ENCODE measurements around the gene ARMCX4.
"Not testable (repeated sequence)": the region's sequence is repeated elsewhere in the genome, so short reads cannot be mapped to it uniquely, and the experiment has no call there.

Gene ARMCX4

DNA sequence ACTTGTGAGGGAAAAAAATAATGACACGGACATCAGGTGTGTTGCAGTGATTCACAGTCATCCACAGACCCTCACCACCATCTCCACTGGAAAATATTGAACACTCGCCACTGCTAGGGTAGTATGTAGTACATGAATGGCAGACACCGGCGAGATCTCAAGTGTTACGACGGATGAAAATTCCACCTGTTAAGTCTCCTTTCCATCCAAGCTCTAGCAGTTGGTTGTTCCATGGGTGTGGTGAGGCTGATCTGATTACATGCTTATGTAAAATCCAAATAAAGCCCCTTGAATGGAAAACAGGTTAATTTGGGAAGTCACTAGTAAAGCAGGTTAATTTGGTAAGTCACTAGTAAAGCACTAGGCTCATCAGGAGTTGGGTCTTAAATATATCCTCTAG lies 1.1 kb upstream of the ARMCX4 start:
- H3K4me3 ChIP-seq (replicated peaks; ENCODE audit: low read depth, low read length): no peak overlapping the region
- H3K27me3 ChIP-seq (replicated peaks; ENCODE audit: control insufficient read depth, insufficient read depth, low read length): no peaks in the 10 kb centered on the region
- DNase-seq (ENCODE audit: extremely low read depth, insufficient read length): no peak
- H3K36me3 ChIP-seq (ENCODE audit: control insufficient read depth, insufficient read depth, low read length): no peaks in the 10 kb centered on the region
- TF ChIP-seq, protein P1, sequence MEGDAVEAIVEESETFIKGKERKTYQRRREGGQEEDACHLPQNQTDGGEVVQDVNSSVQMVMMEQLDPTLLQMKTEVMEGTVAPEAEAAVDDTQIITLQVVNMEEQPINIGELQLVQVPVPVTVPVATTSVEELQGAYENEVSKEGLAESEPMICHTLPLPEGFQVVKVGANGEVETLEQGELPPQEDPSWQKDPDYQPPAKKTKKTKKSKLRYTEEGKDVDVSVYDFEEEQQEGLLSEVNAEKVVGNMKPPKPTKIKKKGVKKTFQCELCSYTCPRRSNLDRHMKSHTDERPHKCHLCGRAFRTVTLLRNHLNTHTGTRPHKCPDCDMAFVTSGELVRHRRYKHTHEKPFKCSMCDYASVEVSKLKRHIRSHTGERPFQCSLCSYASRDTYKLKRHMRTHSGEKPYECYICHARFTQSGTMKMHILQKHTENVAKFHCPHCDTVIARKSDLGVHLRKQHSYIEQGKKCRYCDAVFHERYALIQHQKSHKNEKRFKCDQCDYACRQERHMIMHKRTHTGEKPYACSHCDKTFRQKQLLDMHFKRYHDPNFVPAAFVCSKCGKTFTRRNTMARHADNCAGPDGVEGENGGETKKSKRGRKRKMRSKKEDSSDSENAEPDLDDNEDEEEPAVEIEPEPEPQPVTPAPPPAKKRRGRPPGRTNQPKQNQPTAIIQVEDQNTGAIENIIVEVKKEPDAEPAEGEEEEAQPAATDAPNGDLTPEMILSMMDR (IDR thresholded peaks at IDR 0.05; ENCODE audit: insufficient read depth, low read length, poor library complexity, severe bottlenecking): no peak

DNA sequence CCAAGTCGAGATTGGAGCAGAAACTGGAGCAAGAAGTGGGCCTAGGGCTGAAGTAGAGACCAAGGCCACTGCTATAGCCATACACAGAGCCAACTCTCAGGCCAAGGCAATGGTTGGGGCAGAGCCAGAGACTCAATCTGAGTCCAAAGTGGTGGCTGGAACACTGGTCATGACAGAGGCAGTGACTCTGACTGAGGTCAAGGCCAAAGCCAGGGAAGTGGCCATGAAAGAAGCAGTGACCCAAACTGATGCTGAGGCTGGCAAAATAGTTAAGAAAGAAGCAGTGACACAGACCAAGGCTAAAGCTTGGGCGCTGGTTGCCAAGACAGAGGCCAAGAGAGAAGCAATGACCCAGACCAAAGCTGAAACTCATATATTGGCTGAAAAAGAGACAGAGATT lies 3.5 kb downstream of the ARMCX4 start:
- no peaks in the 10 kb centered on the region for H3K27me3 ChIP-seq (replicated peaks; ENCODE audit: control insufficient read depth, insufficient read depth, low read length)
- TF ChIP-seq, protein P1 (IDR thresholded peaks at IDR 0.05; ENCODE audit: insufficient read depth, low read length, poor library complexity, severe bottlenecking): no peak
- H3K36me3 ChIP-seq (ENCODE audit: control insufficient read depth, insufficient read depth, low read length): no peaks in the 10 kb centered on the region
- H3K4me3 ChIP-seq (replicated peaks; ENCODE audit: low read depth, low read length): no peak overlapping the region
- no peak for DNase-seq (ENCODE audit: extremely low read depth, insufficient read length)

DNA sequence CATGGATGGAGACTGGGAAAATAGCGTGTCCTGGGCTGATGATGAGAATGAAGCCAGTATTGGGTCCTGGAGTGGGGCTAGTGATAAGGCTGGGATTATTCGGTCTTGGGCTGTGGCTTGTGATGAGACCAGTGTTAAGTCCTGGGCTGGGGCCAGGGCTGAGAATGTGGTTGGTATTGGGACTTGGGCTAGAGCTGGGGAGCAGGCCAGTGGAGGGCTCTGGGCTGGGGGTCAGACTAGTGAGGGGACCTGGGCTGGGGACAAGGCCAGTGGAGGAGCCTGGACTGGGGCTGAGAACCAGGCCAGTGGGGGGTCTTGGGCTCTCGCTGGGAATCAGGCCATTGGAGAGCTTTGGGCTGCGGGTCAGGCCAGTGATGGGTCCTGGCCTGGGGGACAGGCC lies 6.7 kb downstream of the ARMCX4 start:
- TF ChIP-seq, protein P1 (IDR thresholded peaks at IDR 0.05; ENCODE audit: insufficient read depth, low read length, poor library complexity, severe bottlenecking): no peak
- H3K27me3 ChIP-seq (replicated peaks; ENCODE audit: control insufficient read depth, insufficient read depth, low read length): no peaks in the 10 kb centered on the region
- no peak overlapping the region for H3K4me3 ChIP-seq (replicated peaks; ENCODE audit: low read depth, low read length)
- DNase-seq (ENCODE audit: extremely low read depth, insufficient read length): no peak
- H3K36me3 ChIP-seq (ENCODE audit: control insufficient read depth, insufficient read depth, low read length): no peaks in the 10 kb centered on the region

DNA sequence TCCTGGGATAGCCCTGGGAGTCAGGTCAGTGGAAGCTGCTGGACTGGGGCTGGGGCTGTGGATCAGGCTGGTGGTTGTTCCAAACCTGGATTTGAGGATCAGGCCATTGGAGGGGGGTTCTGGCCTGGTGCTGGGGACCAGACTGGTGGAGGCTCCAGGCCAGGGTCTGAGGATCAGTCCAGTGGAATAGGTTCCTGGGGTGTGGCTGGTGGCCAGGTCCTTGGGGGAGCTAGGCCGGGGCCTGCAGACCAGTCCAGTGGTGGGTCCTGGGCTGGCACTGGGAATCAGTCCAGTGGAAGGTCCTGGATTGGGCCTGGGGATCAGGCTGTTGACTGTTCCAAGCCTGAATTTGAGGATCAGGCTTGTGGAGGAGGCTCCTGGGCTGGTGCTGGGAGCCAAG lies 8.0 kb downstream of the ARMCX4 start:
- no peaks in the 10 kb centered on the region for H3K36me3 ChIP-seq (ENCODE audit: control insufficient read depth, insufficient read depth, low read length)
- no peak for DNase-seq (ENCODE audit: extremely low read depth, insufficient read length)
- no peaks in the 10 kb centered on the region for H3K27me3 ChIP-seq (replicated peaks; ENCODE audit: control insufficient read depth, insufficient read depth, low read length)
- TF ChIP-seq, protein P1 (IDR thresholded peaks at IDR 0.05; ENCODE audit: insufficient read depth, low read length, poor library complexity, severe bottlenecking): no peak
- H3K4me3 ChIP-seq (replicated peaks; ENCODE audit: low read depth, low read length): no peak overlapping the region

DNA sequence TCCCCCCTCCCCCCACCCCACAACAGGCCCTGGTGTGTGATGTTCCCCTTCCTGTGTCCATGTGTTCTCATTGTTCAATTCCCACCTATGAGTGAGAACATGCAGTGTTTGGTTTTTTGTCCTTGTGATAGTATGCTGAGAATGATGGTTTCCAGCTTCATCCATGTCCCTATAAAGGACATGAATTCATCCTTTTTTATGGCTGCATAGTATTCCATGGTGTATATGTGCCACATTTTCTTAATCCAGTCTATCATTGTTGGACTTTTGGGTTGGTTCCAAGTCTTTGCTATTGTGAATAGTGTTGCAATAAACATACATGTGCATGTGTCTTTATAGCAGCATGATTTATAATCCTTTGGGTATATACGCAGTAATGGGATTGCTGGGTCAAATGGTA lies 17.7 kb downstream of the ARMCX4 start:
- not testable (repeated sequence) for DNase-seq (ENCODE audit: extremely low read depth, insufficient read length); H3K36me3 ChIP-seq (ENCODE audit: control insufficient read depth, insufficient read depth, low read length); H3K4me3 ChIP-seq (replicated peaks; ENCODE audit: low read depth, low read length); H3K27me3 ChIP-seq (replicated peaks; ENCODE audit: control insufficient read depth, insufficient read depth, low read length)

DNA sequence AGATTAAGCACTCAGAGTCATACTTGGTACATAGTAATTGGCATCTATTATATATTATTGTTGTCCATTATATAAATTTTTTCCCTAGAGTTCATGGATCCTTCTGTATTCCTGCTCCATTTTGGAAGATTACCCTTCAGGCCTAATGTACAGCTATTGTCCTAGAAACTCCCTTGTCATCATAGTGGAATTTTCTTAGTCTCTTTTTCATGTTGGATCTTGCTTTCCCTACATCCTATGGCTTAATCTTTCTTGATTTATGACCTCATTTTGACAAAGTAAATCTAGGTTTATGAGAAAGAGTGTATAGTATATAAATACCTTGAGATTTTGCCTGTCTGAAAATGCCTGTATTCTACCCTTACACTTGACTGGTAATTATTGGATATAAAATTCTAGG lies 22.1 kb downstream of the ARMCX4 start:
- no peak for DNase-seq (ENCODE audit: extremely low read depth, insufficient read length)
- H3K27me3 ChIP-seq (replicated peaks; ENCODE audit: control insufficient read depth, insufficient read depth, low read length): no peaks in the 10 kb centered on the region
- H3K4me3 ChIP-seq (replicated peaks; ENCODE audit: low read depth, low read length): no peak overlapping the region
- TF ChIP-seq, protein P1 (IDR thresholded peaks at IDR 0.05; ENCODE audit: insufficient read depth, low read length, poor library complexity, severe bottlenecking): no peak
- no peaks in the 10 kb centered on the region for H3K36me3 ChIP-seq (ENCODE audit: control insufficient read depth, insufficient read depth, low read length)
